ENCODE results near the gene CYP46A1.

- TF ChIP-seq CTCF (IDR thresholded peaks at IDR 0.05; ENCODE audit: low read length) (no peak), EZH2 (IDR thresholded peaks at IDR 0.05; ENCODE audit: borderline replicate concordance, low read length) (no peak)
Observed at GRCh38 chr14:99718811-99719192, 34.7 kb downstream of the CYP46A1 start.
